Thymus (tissue), 14 donors: ENCODE results near the gene VSIG10. TPM values are rescaled to one million over a fixed set of nuclear protein-coding genes. Genes with fewer than 3 reads are reported as not detected.

Experiments
- DNase-seq, 9 donors: peaks; one replicate each; pipeline ENCODE4 v3.0.0-alpha.2; 2013; ENCODE audit warnings: low spot score in 9 of 9, low read depth in 6 of 9, missing footprints in 1 of 9
- H3K27ac ChIP-seq, 2 donors: one replicate each; pipeline ENCODE4 v1.5.1; 2013; ENCODE audit warnings: control low read depth in 1 of 2, low read depth in 1 of 2, low read length in 1 of 2, mild to moderate bottlenecking in 1 of 2, moderate library complexity in 1 of 2
- H3K27me3 ChIP-seq, 2 donors: one replicate each; pipeline ENCODE4 v1.5.1; 2013; ENCODE audit warnings: low read length in 1 of 2; ENCODE audit not compliant: control insufficient read depth in 2 of 2, insufficient read depth in 1 of 2
- H3K36me3 ChIP-seq, 2 donors: one replicate each; pipeline ENCODE4 v1.5.1; 2013; ENCODE audit warnings: low read length in 1 of 2, mild to moderate bottlenecking in 1 of 2, moderate library complexity in 1 of 2; ENCODE audit not compliant: control insufficient read depth in 2 of 2, insufficient read depth in 2 of 2
- H3K4me1 ChIP-seq, 2 donors: one replicate each; pipeline ENCODE4 v1.5.1; 2013; ENCODE audit warnings: low read length in 2 of 2; ENCODE audit not compliant: control insufficient read depth in 2 of 2, insufficient read depth in 2 of 2
- H3K4me3 ChIP-seq, 2 donors: one replicate each; pipeline ENCODE4 v1.5.1; 2013; ENCODE audit warnings: low read length in 2 of 2, control low read depth in 1 of 2, mild to moderate bottlenecking in 1 of 2
- H3K9me3 ChIP-seq, 2 donors: one replicate each; pipeline ENCODE4 v1.5.1; 2013; ENCODE audit warnings: low read length in 1 of 2, mild to moderate bottlenecking in 1 of 2; ENCODE audit not compliant: control insufficient read depth in 2 of 2, insufficient read depth in 1 of 2
- WGBS: extraction: QIAGEN DNeasy Blood & Tissue Kit; methylation state at CpG from one replicate; pipeline ENCODE4 v1.1.7; 2013; 5-methylcytosine and 5-hydroxymethylcytosine counted together
- long read RNA-seq, 10 donors: transcript quantifications; one replicate each; lab custom pipeline, GENCODE V29; 2026
- polyA plus RNA-seq: library from polyadenylated mRNA; stranded (reverse); fragments of 200-250 nt; gene quantifications from one replicate; pipeline ENCODE4 v1.2.3, GENCODE V29; 2013
- total RNA-seq: library from RNA; stranded (reverse); fragments of 120-200 nt; gene quantifications from one replicate; pipeline ENCODE4 v1.2.4, GENCODE V29; 2013
- donor health status: healthy.

The VSIG10 gene, protein sequence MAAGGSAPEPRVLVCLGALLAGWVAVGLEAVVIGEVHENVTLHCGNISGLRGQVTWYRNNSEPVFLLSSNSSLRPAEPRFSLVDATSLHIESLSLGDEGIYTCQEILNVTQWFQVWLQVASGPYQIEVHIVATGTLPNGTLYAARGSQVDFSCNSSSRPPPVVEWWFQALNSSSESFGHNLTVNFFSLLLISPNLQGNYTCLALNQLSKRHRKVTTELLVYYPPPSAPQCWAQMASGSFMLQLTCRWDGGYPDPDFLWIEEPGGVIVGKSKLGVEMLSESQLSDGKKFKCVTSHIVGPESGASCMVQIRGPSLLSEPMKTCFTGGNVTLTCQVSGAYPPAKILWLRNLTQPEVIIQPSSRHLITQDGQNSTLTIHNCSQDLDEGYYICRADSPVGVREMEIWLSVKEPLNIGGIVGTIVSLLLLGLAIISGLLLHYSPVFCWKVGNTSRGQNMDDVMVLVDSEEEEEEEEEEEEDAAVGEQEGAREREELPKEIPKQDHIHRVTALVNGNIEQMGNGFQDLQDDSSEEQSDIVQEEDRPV
- 4.5 TPM for total RNA-seq
- 7.8 TPM for polyA plus RNA-seq
- long read RNA-seq, donor 1: 0 reads
- long read RNA-seq, donor 2: 0 reads
- long read RNA-seq, donor 3, partial matches to known transcripts: 0 of 2 reads
- long read RNA-seq, donor 3, other reads (novel, unspliced or antisense): 0 of 2 reads
- long read RNA-seq, donor 4: 0 reads
- long read RNA-seq, donor 5, partial matches to known transcripts: 23 of 427 reads
- long read RNA-seq, donor 5, other reads (novel, unspliced or antisense): 398 of 427 reads
- long read RNA-seq, donor 6, partial matches to known transcripts: 11 of 14 reads
- long read RNA-seq, donor 6, other reads (novel, unspliced or antisense): 0 of 14 reads
- long read RNA-seq, donor 7, partial matches to known transcripts: 0 of 2 reads
- long read RNA-seq, donor 7, other reads (novel, unspliced or antisense): 0 of 2 reads
- long read RNA-seq, donor 8, partial matches to known transcripts: 0 of 1 reads
- long read RNA-seq, donor 8, other reads (novel, unspliced or antisense): 0 of 1 reads
- long read RNA-seq, donor 9, partial matches to known transcripts: 0 of 3 reads
- long read RNA-seq, donor 9, other reads (novel, unspliced or antisense): 0 of 3 reads
- long read RNA-seq, donor 10, partial matches to known transcripts: 407 of 409 reads
- long read RNA-seq, donor 10, other reads (novel, unspliced or antisense): 0 of 409 reads

DNA sequence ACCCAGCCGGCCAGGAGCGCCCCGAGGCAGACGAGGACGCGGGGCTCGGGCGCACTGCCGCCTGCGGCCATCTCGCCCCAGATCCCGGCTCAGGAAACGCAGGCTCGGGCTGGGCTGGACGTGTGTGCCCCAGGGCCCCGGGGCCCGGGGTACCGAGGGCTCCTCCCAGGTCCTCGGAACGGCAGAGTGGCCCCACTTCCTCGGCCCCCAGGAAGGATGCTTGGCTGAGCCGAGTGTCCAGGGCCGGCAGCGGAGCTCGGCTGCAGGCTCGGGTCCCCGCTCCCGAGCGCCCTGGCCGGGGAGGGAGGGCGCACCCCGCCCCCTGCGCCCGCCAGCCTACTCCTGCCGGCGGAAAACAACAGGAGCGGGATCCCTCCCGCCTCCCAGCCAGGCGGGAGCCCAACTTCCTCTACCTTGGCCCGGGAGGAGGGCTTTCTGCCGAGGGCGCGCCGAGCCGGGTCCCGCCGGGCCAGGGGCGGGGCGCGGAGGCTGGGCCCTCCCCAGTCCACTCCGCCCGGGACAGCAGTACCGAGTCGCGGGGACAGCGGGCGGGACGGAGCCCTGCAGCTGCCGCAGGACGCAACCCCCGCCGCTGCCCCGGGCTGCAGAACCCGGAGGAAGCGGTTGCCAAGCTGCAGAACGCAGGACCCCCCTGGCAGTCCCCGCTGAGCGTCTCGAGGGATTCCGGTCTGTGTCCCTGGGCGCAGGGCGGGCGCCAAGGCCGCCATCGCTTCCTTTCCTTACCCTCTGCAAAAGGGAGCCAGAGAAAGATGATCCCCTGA lies at the start of gene VSIG10:
Gene VSIG10, minus strand, starts transcription at position 411 of the 782 bp plus-strand sequence. Its CDS starts 340 bp downstream, at position 71.
- H3K27me3 ChIP-seq: peaks cover 8 to 44% of the 10 kb centered on the region in 2 donors
- under 1% methylated on average over 75 of the region's 75 CpGs for WGBS
- H3K4me1 ChIP-seq: peaks cover 7 to 8% of the 10 kb centered on the region in 2 donors
- no peaks in the 10 kb centered on the region for H3K36me3 ChIP-seq
- H3K4me3 ChIP-seq: peak within 1 kb of the TSS; percentile 27 to 54
- H3K27ac ChIP-seq: no peak within 1 kb of the TSS
- H3K9me3 ChIP-seq: no peaks in the 10 kb centered on the region
- DNase-seq: peak in 2 of 9 donors; percentile 18 to 39

DNA sequence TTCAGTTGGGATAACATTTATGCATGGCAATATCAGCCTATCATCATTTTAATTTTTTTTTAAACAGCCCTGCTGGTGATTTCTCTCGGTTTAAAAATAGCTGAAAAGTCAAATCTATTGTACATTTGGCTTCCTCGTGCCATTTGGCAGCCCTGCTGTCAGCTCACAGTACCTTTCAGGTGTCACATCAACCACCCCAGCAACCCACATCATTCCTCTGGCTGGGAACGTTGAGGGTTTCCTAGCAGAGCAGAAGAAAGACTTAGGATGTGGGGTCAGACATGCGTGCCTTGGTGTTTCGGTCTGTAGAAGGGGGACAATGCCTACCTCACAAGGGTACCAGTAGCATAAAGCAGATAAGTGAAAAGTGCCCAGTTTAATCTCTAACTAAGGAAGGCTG lies 47.9 kb upstream of the VSIG10 start:
- 96% methylated on average over 5 of the region's 5 CpGs for WGBS
- no peak for DNase-seq
- H3K4me1 ChIP-seq: no peaks in the 10 kb centered on the region
- no peaks in the 10 kb centered on the region for H3K27me3 ChIP-seq
- H3K4me3 ChIP-seq: no peak overlapping the region
- H3K27ac ChIP-seq: no peak overlapping the region
- peaks cover 20 to 21% of the 10 kb centered on the region in 2 donors for H3K36me3 ChIP-seq
- H3K9me3 ChIP-seq: no peaks in the 10 kb centered on the region

DNA sequence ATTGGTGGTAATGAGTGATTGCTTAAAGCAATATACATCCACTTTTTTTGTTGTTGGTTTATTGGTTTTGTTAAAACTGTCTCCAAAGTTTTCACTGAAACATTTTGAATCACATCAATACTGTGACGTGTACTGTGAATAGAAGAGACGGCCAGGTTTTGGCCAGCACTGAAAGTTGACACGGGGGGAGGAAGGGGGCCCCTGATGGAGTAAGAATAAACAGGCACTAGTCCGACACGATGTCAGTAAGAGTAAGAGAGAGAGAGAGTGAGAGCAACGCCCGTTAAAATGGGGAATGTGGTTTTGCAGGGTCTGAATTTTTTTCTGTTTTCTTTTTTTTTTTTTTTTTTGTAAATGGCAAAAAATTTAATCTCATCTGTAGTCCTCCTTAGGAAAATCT lies 46.8 kb upstream of the VSIG10 start:
- Histone ChIP-seq H3K9me3 (no peaks in the 10 kb centered on the region), H3K27me3 (no peaks in the 10 kb centered on the region), H3K4me3 (no peak overlapping the region), H3K27ac (no peak overlapping the region), H3K4me1 (no peaks in the 10 kb centered on the region), H3K36me3 (peaks cover 23 to 24% of the 10 kb centered on the region in 2 donors)
- WGBS: 92% methylated on average over 7 of the region's 7 CpGs
- no peak for DNase-seq

DNA sequence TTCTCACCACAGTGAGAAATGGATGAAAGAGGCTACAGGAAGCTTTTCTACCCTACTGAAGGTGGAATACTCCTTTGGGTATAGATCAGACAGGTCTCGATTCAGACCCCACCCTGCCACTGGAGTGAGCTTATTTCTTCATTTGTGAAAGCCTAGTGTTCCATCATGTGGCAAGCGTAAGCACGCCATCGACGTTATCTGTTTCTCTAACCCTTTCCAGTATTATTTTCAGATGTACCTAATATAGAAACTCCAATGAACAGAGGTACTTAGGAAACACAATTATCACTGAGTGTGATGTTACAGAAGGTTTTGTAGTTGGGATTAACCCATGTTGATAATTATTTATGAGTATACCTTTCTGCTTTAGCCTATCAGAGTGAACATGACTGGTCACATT lies 44.5 kb upstream of the VSIG10 start:
- peaks cover 36 to 39% of the 10 kb centered on the region in 2 donors for H3K36me3 ChIP-seq
- DNase-seq: no peak
- H3K4me3 ChIP-seq: no peak overlapping the region
- H3K27ac ChIP-seq: no peak overlapping the region
- 98% methylated on average over 5 of the region's 5 CpGs for WGBS
- no peaks in the 10 kb centered on the region for H3K27me3 ChIP-seq
- H3K9me3 ChIP-seq: no peaks in the 10 kb centered on the region
- H3K4me1 ChIP-seq: no peaks in the 10 kb centered on the region

DNA sequence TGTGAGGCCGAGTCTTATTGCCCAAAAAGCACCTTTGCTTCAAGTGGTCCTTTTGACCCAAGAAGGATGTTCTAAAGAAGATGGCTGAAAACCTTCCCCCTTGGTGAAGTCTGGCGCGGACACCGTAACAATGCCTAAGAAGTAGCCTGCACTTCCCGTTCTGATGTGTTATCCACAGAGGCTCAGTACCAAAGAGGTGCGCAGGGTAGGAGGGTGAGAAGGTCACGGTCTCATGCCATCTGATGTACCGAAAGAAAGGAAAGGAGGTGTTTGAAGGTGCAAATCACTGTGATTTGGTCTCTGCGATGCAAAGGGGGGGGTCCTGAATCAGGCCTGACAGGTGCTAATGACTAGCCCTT lies 42.0 kb upstream of the VSIG10 start:
- no peak for DNase-seq
- no peak overlapping the region for H3K27ac ChIP-seq
- no peaks in the 10 kb centered on the region for H3K27me3 ChIP-seq
- H3K9me3 ChIP-seq: no peaks in the 10 kb centered on the region
- H3K4me1 ChIP-seq: no peaks in the 10 kb centered on the region
- WGBS: 87% methylated on average over 9 of the region's 9 CpGs
- H3K36me3 ChIP-seq: peaks cover 31 to 37% of the 10 kb centered on the region in 2 donors
- no peak overlapping the region for H3K4me3 ChIP-seq

DNA sequence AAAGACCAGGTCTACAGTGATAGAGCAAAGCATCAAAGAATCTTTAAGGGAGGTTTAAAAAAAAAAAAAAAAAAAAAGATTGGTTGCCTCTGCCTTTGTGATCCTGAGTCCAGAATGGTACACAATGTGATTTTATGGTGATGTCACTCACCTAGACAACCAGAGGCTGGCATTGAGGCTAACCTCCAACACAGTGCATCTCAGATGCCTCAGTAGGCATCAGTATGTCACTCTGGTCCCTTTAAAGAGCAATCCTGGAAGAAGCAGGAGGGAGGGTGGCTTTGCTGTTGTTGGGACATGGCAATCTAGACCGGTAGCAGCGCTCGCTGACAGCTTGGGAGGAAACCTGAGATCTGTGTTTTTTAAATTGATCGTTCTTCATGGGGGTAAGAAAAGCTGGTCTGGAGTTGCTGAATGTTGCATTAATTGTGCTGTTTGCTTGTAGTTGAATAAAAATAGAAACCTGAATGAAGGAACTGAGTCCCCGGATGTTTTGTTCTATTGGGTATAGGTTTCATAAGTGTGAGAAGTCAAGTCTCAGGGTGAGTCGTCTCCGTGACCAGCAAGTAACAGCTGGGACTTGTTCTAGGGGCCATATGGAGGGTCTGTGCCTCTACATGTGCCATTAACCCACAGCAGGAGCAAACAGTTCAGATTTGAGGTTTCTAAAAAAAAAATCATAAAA lies 41.4 kb upstream of the VSIG10 start:
- H3K27ac ChIP-seq: no peak overlapping the region
- no peak overlapping the region for H3K4me3 ChIP-seq
- peaks cover 33 to 41% of the 10 kb centered on the region in 2 donors for H3K36me3 ChIP-seq
- DNase-seq: no peak
- no peaks in the 10 kb centered on the region for H3K4me1 ChIP-seq
- no peaks in the 10 kb centered on the region for H3K27me3 ChIP-seq
- 94% methylated on average over 7 of the region's 7 CpGs for WGBS
- H3K9me3 ChIP-seq: no peaks in the 10 kb centered on the region

DNA sequence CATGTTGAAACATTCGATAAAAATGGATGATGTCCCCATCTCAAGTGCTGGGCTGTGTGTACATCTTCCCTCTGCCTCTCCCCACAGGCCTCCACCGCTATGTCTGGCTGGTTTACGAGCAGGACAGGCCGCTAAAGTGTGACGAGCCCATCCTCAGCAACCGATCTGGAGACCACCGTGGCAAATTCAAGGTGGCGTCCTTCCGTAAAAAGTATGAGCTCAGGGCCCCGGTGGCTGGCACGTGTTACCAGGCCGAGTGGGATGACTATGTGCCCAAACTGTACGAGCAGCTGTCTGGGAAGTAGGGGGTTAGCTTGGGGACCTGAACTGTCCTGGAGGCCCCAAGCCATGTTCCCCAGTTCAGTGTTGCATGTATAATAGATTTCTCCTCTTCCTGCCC lies 40.7 kb upstream of the VSIG10 start:
- Histone ChIP-seq H3K27ac (no peak overlapping the region), H3K9me3 (no peaks in the 10 kb centered on the region), H3K4me3 (no peak overlapping the region), H3K36me3 (peaks cover 38 to 44% of the 10 kb centered on the region in 2 donors), H3K4me1 (no peaks in the 10 kb centered on the region), H3K27me3 (no peaks in the 10 kb centered on the region)
- DNase-seq: no peak
- WGBS: 97% methylated on average over 13 of the region's 13 CpGs

DNA sequence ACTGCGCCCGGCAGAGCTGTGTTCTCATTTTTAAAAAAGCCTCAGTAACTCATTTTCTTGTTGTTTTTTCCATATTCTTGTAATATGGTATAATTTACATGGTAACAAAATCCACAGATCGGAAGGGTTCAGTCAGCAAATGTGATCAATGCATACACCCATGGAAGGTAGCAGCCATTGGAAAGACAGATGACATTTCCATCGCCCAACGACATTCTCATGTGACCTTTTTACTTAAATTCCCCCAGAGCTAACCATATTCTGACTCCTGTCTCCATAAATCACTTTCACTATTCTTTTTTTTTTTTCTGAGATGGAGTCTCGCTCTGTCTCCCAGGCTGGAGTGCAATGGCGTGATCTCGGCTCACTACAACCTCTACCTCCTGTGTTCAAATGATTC lies 37.0 kb upstream of the VSIG10 start:
- Histone ChIP-seq H3K4me1 (peaks cover 5 to 6% of the 10 kb centered on the region in 2 donors), H3K9me3 (no peaks in the 10 kb centered on the region), H3K4me3 (no peak overlapping the region), H3K27me3 (no peaks in the 10 kb centered on the region), H3K36me3 (peaks cover 37 to 45% of the 10 kb centered on the region in 2 donors), H3K27ac (no peak overlapping the region)
- 97% methylated on average over 8 of the region's 8 CpGs for WGBS
- no peak for DNase-seq
